Panc1 (cell line): ENCODE data around the gene PLRG1.
A peak's percentile ranks its signal among the peaks of the same experiment; 100 is the strongest.

ENCODE experiments used
- TF ChIP-seq, protein P1 (sequence below), 2 experiments: IDR thresholded peaks; 2 replicates each; pipeline ENCODE4 v1.6.1; 2011 to 2012; ENCODE audit warnings: low read depth in 2 of 2, control low read depth in 1 of 2, low read length in 1 of 2, mild to moderate bottlenecking in 1 of 2, moderate library complexity in 1 of 2; ENCODE audit not compliant: insufficient read depth in 1 of 2
- TF ChIP-seq, protein P2 (sequence below): fragments of 450-650 bp; IDR thresholded peaks from 2 replicates; pipeline ENCODE4 v1.5.1; 2017; ENCODE audit warnings: mild to moderate bottlenecking

DNA sequence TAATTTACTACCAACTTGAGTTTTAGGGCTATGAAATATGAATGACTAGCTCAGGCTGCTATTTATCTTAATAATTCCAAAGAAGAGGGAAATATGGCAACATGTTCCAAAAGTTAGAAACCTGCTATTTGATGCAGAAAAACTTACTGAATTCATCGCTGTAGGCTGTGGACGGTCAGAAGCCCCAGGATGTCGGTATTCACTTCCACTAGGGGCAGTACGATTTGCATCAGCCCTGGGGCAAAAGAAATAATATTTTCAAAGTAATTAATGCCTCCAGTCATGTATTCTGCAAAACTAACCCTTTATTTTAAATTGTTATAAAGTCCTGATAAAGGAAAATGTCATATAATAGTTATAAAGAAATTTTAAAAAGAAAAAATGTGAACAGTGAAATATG is 4.5 kb downstream of the PLRG1 start:
- TF ChIP-seq, protein P1, sequence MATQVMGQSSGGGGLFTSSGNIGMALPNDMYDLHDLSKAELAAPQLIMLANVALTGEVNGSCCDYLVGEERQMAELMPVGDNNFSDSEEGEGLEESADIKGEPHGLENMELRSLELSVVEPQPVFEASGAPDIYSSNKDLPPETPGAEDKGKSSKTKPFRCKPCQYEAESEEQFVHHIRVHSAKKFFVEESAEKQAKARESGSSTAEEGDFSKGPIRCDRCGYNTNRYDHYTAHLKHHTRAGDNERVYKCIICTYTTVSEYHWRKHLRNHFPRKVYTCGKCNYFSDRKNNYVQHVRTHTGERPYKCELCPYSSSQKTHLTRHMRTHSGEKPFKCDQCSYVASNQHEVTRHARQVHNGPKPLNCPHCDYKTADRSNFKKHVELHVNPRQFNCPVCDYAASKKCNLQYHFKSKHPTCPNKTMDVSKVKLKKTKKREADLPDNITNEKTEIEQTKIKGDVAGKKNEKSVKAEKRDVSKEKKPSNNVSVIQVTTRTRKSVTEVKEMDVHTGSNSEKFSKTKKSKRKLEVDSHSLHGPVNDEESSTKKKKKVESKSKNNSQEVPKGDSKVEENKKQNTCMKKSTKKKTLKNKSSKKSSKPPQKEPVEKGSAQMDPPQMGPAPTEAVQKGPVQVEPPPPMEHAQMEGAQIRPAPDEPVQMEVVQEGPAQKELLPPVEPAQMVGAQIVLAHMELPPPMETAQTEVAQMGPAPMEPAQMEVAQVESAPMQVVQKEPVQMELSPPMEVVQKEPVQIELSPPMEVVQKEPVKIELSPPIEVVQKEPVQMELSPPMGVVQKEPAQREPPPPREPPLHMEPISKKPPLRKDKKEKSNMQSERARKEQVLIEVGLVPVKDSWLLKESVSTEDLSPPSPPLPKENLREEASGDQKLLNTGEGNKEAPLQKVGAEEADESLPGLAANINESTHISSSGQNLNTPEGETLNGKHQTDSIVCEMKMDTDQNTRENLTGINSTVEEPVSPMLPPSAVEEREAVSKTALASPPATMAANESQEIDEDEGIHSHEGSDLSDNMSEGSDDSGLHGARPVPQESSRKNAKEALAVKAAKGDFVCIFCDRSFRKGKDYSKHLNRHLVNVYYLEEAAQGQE (IDR thresholded peaks at IDR 0.05; ENCODE audit: insufficient read depth in 1 of 2, low read depth in 2 of 2, low read length in 1 of 2): no peak
- TF ChIP-seq, protein P2, sequence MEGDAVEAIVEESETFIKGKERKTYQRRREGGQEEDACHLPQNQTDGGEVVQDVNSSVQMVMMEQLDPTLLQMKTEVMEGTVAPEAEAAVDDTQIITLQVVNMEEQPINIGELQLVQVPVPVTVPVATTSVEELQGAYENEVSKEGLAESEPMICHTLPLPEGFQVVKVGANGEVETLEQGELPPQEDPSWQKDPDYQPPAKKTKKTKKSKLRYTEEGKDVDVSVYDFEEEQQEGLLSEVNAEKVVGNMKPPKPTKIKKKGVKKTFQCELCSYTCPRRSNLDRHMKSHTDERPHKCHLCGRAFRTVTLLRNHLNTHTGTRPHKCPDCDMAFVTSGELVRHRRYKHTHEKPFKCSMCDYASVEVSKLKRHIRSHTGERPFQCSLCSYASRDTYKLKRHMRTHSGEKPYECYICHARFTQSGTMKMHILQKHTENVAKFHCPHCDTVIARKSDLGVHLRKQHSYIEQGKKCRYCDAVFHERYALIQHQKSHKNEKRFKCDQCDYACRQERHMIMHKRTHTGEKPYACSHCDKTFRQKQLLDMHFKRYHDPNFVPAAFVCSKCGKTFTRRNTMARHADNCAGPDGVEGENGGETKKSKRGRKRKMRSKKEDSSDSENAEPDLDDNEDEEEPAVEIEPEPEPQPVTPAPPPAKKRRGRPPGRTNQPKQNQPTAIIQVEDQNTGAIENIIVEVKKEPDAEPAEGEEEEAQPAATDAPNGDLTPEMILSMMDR: peak; percentile 20; the same call in 1 of the 2 replicates
